ENCODE data around the gene MUC4. TPM values are rescaled to one million over a fixed set of nuclear protein-coding genes. Genes with fewer than 3 reads are reported as not detected.

Gene MUC4
- total RNA-seq (2021) = 63.7 and 84.4 TPM in 2 replicates
- percentile 78 among the genes with signal in this experiment for Bru-seq, nascent RNA
- percentile 93 among the genes with signal in this experiment for BruChase-seq, experiment 1, labeled RNA remaining after a 2-hour chase
- percentile 96 among the genes with signal in this experiment for BruChase-seq, experiment 2, labeled RNA remaining after a 6-hour chase
- long read RNA-seq, partial matches to known transcripts = 10 of 213 reads
- long read RNA-seq, other reads (novel, unspliced or antisense) = 202 of 213 reads

- peak; percentile 61 to 68 for DNase-seq
- Histone ChIP-seq H3K79me2 (ENCODE audit: low read depth) (peaks cover 32% of the 10 kb centered on the region), H3K9me3 (ENCODE audit: insufficient read depth, low read depth) (no peaks in the 10 kb centered on the region), H4K20me1 (ENCODE audit: insufficient read depth) (no peaks in the 10 kb centered on the region), H3K4me2 (peak within 1 kb of the TSS; percentile 52), H3K4me1 (replicated peaks; ENCODE audit: insufficient read depth) (peaks cover 41% of the 10 kb centered on the region), H3F3A (ENCODE audit: insufficient read depth, low read depth) (peaks cover 30% of the 10 kb centered on the region), H3K27me3 (ENCODE audit: insufficient read depth, low read depth) (no peaks in the 10 kb centered on the region), H2AFZ (no peak within 1 kb of the TSS; the same call in 1 of the 2 replicates), H3K4me3 (peak within 1 kb of the TSS; percentile 55), H3K36me3 (ENCODE audit: low read depth) (no peaks in the 10 kb centered on the region), H3K27ac (peak within 1 kb of the TSS; percentile 30; the same call in 1 of the 2 replicates), H3K9me2 (ENCODE audit: insufficient read depth) (no peaks in the 10 kb centered on the region)
- ChIA-PET CTCF (no interaction called here), POLR2A (ENCODE audit: unreplicated experiment) (no interaction called here)
- intact Hi-C loops (cut with micrococcal nuclease; ENCODE audit: unreplicated experiment) = no loop called here
- BruUV-seq (replicated peaks) = no TSS peak
- no peak for TF ChIP-seq EZH2 (IDR thresholded peaks at IDR 0.05; ENCODE audit: low read depth)
- TF ChIP-seq, protein P1, sequence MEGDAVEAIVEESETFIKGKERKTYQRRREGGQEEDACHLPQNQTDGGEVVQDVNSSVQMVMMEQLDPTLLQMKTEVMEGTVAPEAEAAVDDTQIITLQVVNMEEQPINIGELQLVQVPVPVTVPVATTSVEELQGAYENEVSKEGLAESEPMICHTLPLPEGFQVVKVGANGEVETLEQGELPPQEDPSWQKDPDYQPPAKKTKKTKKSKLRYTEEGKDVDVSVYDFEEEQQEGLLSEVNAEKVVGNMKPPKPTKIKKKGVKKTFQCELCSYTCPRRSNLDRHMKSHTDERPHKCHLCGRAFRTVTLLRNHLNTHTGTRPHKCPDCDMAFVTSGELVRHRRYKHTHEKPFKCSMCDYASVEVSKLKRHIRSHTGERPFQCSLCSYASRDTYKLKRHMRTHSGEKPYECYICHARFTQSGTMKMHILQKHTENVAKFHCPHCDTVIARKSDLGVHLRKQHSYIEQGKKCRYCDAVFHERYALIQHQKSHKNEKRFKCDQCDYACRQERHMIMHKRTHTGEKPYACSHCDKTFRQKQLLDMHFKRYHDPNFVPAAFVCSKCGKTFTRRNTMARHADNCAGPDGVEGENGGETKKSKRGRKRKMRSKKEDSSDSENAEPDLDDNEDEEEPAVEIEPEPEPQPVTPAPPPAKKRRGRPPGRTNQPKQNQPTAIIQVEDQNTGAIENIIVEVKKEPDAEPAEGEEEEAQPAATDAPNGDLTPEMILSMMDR (conservative IDR thresholded peaks at IDR 0.05) = no peak
These were observed at the start of gene MUC4 for GRCh38 chr3:195811756-195812155. Gene MUC4 (minus strand): TSS chr3:195811929. CDS start chr3:195811817, 112 bp downstream.

GRCh38 chr3:195860456-195860855 lies 48.7 kb upstream of the MUC4 start:
- Histone ChIP-seq H3F3A (ENCODE audit: insufficient read depth, low read depth) (peaks cover 29% of the 10 kb centered on the region; the same call in 1 of the 2 replicates), H3K27ac (no peak overlapping the region), H3K4me2 (no peak overlapping the region), H3K27me3 (ENCODE audit: insufficient read depth, low read depth) (no peaks in the 10 kb centered on the region), H3K36me3 (ENCODE audit: low read depth) (no peaks in the 10 kb centered on the region), H3K4me1 (replicated peaks; ENCODE audit: insufficient read depth) (peaks cover 20% of the 10 kb centered on the region), H4K20me1 (ENCODE audit: insufficient read depth) (no peaks in the 10 kb centered on the region), H2AFZ (no peak overlapping the region), H3K9me2 (ENCODE audit: insufficient read depth) (no peaks in the 10 kb centered on the region), H3K79me2 (ENCODE audit: low read depth) (no peaks in the 10 kb centered on the region), H3K4me3 (no peak overlapping the region), H3K9me3 (ENCODE audit: insufficient read depth, low read depth) (no peaks in the 10 kb centered on the region)
- ChIA-PET CTCF (interaction anchor here (0.6 to 2.1 kb wide), 3 partner anchors 27 to 35 kb away, joined by 3 to 20 read pairs (median 3); no protein-coding TSS in a partner anchor), POLR2A (ENCODE audit: unreplicated experiment) (no interaction called here)
- no peak for TF ChIP-seq EZH2 (IDR thresholded peaks at IDR 0.05; ENCODE audit: low read depth)
- TF ChIP-seq, protein P1 (conservative IDR thresholded peaks at IDR 0.05) = no peak
- intact Hi-C loops (cut with micrococcal nuclease; ENCODE audit: unreplicated experiment) = no loop called here
- no TSS peak for BruUV-seq (replicated peaks)
- DNase-seq = no peak

DNA sequence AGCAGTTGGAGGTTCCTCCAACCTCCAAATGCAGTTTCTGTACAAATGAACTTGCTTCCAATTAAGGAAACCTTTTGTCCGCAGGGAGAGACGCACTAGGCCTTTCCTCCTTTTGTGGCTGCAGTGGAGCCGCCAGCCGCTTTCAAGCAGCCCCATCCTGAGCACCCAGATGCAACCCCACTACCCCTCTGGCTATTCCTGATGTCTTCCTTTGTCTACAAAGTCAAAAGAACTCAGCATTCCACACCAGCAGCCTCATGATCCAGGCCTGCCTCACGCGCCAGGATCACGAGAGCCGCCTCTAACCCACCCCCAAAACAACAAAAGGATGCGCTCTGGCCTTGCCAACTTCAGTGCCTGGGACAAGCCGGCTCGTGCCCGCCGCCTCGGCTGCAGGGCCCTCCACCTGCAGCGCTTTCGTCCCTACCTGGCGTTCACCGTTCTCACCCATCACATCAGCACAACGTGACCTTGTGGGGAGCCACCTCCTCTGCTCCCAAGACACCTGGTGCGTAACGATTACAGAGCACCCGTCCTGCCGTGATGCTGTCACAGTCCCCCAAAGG lies 48.2 kb upstream of the MUC4 start:
- ChIA-PET CTCF (interaction anchor here (0.6 to 2.1 kb wide), 8 partner anchors 18 to 311 kb away, joined by 3 to 20 read pairs (median 5); no protein-coding TSS in a partner anchor), POLR2A (ENCODE audit: unreplicated experiment) (no interaction called here)
- H3F3A ChIP-seq (ENCODE audit: insufficient read depth, low read depth) = peaks cover 33% of the 10 kb centered on the region; the same call in 1 of the 2 replicates
- no peak overlapping the region for H2AFZ ChIP-seq
- BruUV-seq (replicated peaks) = no TSS peak
- TF ChIP-seq, protein P1 (conservative IDR thresholded peaks at IDR 0.05) = no peak
- no peak for TF ChIP-seq EZH2 (IDR thresholded peaks at IDR 0.05; ENCODE audit: low read depth)
- H3K27me3 ChIP-seq (ENCODE audit: insufficient read depth, low read depth) = no peaks in the 10 kb centered on the region
- no peak for DNase-seq
- H3K27ac ChIP-seq = no peak overlapping the region
- H3K9me2 ChIP-seq (ENCODE audit: insufficient read depth) = no peaks in the 10 kb centered on the region
- H3K9me3 ChIP-seq (ENCODE audit: insufficient read depth, low read depth) = no peaks in the 10 kb centered on the region
- H3K4me1 ChIP-seq (replicated peaks; ENCODE audit: insufficient read depth) = peaks cover 24% of the 10 kb centered on the region
- H3K4me3 ChIP-seq = no peak overlapping the region
- H3K36me3 ChIP-seq (ENCODE audit: low read depth) = no peaks in the 10 kb centered on the region
- no peaks in the 10 kb centered on the region for H3K79me2 ChIP-seq (ENCODE audit: low read depth)
- no peak overlapping the region for H3K4me2 ChIP-seq
- intact Hi-C loops (cut with micrococcal nuclease; ENCODE audit: unreplicated experiment) = loop anchor here (1.0 to 10.0 kb wide), 3 partner anchors 34 to 335 kb away; no protein-coding TSS in a partner anchor
- no peaks in the 10 kb centered on the region for H4K20me1 ChIP-seq (ENCODE audit: insufficient read depth)

Measured in PC-9 (cell line).